K562 (cell line): ENCODE results near the gene PGAP3. TPM values are rescaled to one million over a fixed set of nuclear protein-coding genes. Genes with fewer than 3 reads are reported as not detected.

Experiments used
- ATAC-seq: fragments of 200-7000 bp; cut with Tn5 transposase; 3 replicates; pipeline ENCODE4 v1.9.1; 2020; ENCODE audit warnings: moderate library complexity
- BruUV-seq: library from RNA; stranded (reverse); fragments of 400-500 nt; replicated peaks from 2 replicates; lab custom pipeline; 2021; lab: Mats Ljungman, UMichigan
- CTCF ChIA-PET: fragments of 300-600 bp; formaldehyde crosslinking; extraction: SDS; loops from one replicate; lab custom pipeline; 2021; ENCODE audit warnings: low intra/inter-chr PET ratio; lab: Yijun Ruan, JAX
- POLR2A ChIA-PET: fragments of 300-600, 350-650 bp; sonication (Branson Sonifier 250); formaldehyde crosslinking; extraction: SDS; loops from one replicate; lab custom pipeline; 2021; ENCODE audit warnings: antibody characterized with exemption, inconsistent platforms; lab: Yijun Ruan, JAX
- DNase-seq, 4 experiments: peaks; one replicate each; pipeline versions ENCODE4 v3.0.0 to v3.0.0-alpha.2; 2011 to 2018; ENCODE audit warnings: low spot score in 3 of 4, mixed read lengths in 3 of 4; ENCODE audit errors: extremely low read depth in 1 of 4
- FAIRE-seq: peaks from 2 replicates; lab custom pipeline; 2011; peaks lifted over from hg19 to GRCh38; lab: Jason Lieb, UNC
- H2AFZ ChIP-seq: 2 replicates; pipeline ENCODE4 v1.6.0; 2011; ENCODE audit warnings: low read depth, low read length, control low read depth, inconsistent platforms
- H3K27ac ChIP-seq: fragments of 200-600 bp; 3 replicates; pipeline ENCODE4 v1.8.0; 2011; ENCODE audit warnings: low read depth, mild to moderate bottlenecking, control low read depth, inconsistent platforms, low read length, moderate library complexity, mixed read lengths; ENCODE audit errors: extremely low read depth
- H3K27me3 ChIP-seq, 2 experiments: fragments of 300-600 bp in 1 of 2; 2 replicates in 1 of 2; 3 replicates in 1 of 2; pipeline versions ENCODE4 v1.6.0 to v1.8.0; 2011; ENCODE audit warnings: inconsistent platforms in 2 of 2, low read length in 2 of 2, mild to moderate bottlenecking in 1 of 2, mixed read lengths in 1 of 2, moderate library complexity in 1 of 2; ENCODE audit not compliant: control insufficient read depth in 2 of 2, insufficient read depth in 2 of 2
- H3K36me3 ChIP-seq: fragments of 300-600 bp; 3 replicates; pipeline ENCODE4 v1.8.0; 2011; ENCODE audit warnings: mild to moderate bottlenecking, low read length, inconsistent platforms; ENCODE audit not compliant: control insufficient read depth, insufficient read depth
- H3K4me1 ChIP-seq, 2 experiments: fragments of 200-600 bp in 1 of 2; replicated peaks in 1 of 2; 2 replicates in 1 of 2; 3 replicates in 1 of 2; pipeline versions ENCODE4 v1.5.1 to v1.8.0; 2011; ENCODE audit warnings: inconsistent platforms in 2 of 2, low read length in 2 of 2, mild to moderate bottlenecking in 1 of 2, mixed read lengths in 1 of 2, moderate library complexity in 1 of 2; ENCODE audit not compliant: control insufficient read depth in 2 of 2, insufficient read depth in 2 of 2
- H3K4me2 ChIP-seq: 2 replicates; pipeline ENCODE4 v1.6.1; 2011; ENCODE audit warnings: low read length, control low read depth, inconsistent platforms, mixed read lengths; ENCODE audit not compliant: insufficient read depth
- H3K4me3 ChIP-seq: fragments of 200-600 bp; sonication (generic), shearing (Covaris generic); 2 replicates; pipeline ENCODE4 v1.5.1; 2016; ENCODE audit warnings: control low read depth, inconsistent platforms
- H3K79me2 ChIP-seq: fragments of 200-600 bp; 3 replicates; pipeline ENCODE4 v1.8.0; 2011; ENCODE audit warnings: low read length, inconsistent platforms; ENCODE audit not compliant: control insufficient read depth, insufficient read depth
- H3K9ac ChIP-seq, 2 experiments: 2 replicates each; pipeline versions ENCODE4 v1.6.0 to v1.6.1; 2011; ENCODE audit warnings: low read depth in 2 of 2, low read length in 2 of 2, control low read depth in 1 of 2, inconsistent platforms in 1 of 2, mild to moderate bottlenecking in 1 of 2, mixed read lengths in 1 of 2; ENCODE audit not compliant: insufficient read depth in 1 of 2
- H3K9me1 ChIP-seq: one replicate; pipeline ENCODE4 v1.6.0; 2011; ENCODE audit warnings: inconsistent platforms, mild to moderate bottlenecking, low read length, moderate library complexity; ENCODE audit not compliant: control insufficient read depth, insufficient read depth
- H3K9me3 ChIP-seq: replicated peaks from 2 replicates; pipeline ENCODE4 v1.5.1; 2011; ENCODE audit warnings: low read depth, low read length, inconsistent platforms; ENCODE audit not compliant: control insufficient read depth, insufficient read depth
- H4K20me1 ChIP-seq: replicated peaks from 2 replicates; pipeline ENCODE4 v1.6.1; 2011; ENCODE audit warnings: low read length, inconsistent platforms, mixed read lengths; ENCODE audit not compliant: control insufficient read depth, insufficient read depth
- DNMT1 ChIP-seq: fragments of 450-650 bp; IDR thresholded peaks from 2 replicates; pipeline ENCODE4 v1.6.1; 2016; ENCODE audit warnings: antibody characterized with exemption, mild to moderate bottlenecking
- EP400 ChIP-seq: fragments of 450-650 bp; IDR thresholded peaks from 2 replicates; pipeline ENCODE4 v1.6.1; 2017; ENCODE audit warnings: antibody characterized with exemption, mild to moderate bottlenecking, moderate library complexity
- LARP7 ChIP-seq: fragments of 450-650 bp; IDR thresholded peaks from 2 replicates; pipeline ENCODE4 v1.6.1; 2016
- POLR2B ChIP-seq: fragments of 450-650 bp; IDR thresholded peaks from 2 replicates; pipeline ENCODE4 v1.6.1; 2018; ENCODE audit warnings: low read depth; ENCODE audit not compliant: partially characterized antibody
- SNIP1 ChIP-seq: fragments of 450-650 bp; IDR thresholded peaks from 2 replicates; pipeline ENCODE4 v1.7.1; 2017; ENCODE audit warnings: low read depth, mild to moderate bottlenecking
- ZBTB49 ChIP-seq: sonication (generic); formaldehyde crosslinking; IDR thresholded peaks from 2 replicates; pipeline ENCODE4 v1.8.0; 2022; ENCODE audit warnings: missing genetic modification reagents, mild to moderate bottlenecking, borderline replicate concordance
- ZBTB9 ChIP-seq: fragments of 450-650 bp; formaldehyde crosslinking; IDR thresholded peaks from 2 replicates; pipeline ENCODE4 v1.4.0; 2020; ENCODE audit warnings: mild to moderate bottlenecking, moderate library complexity
- ZEB2 ChIP-seq: fragments of 450-650 bp; IDR thresholded peaks from 2 replicates; pipeline ENCODE4 v1.6.1; 2016
- ZNF133 ChIP-seq: fragments of 250-450 bp; sonication (Bioruptor Pico); IDR thresholded peaks from 2 replicates; pipeline ENCODE4 v1.4.0; 2020; ENCODE audit warnings: mild to moderate bottlenecking
- ZNF134 ChIP-seq: fragments of 250-450 bp; sonication (Bioruptor Pico); conservative IDR thresholded peaks from 2 replicates; pipeline ENCODE4 v1.4.0; 2020
- ZNF449 ChIP-seq: fragments of 250-450 bp; sonication (Bioruptor Pico); IDR thresholded peaks from 2 replicates; pipeline ENCODE4 v1.8.0; 2022; ENCODE audit warnings: moderate library complexity, mild to moderate bottlenecking, inconsistent platforms
- WGBS: fragments of 100-300 bp; shearing (Covaris generic); methylation state at CpG from one replicate; pipeline ENCODE4 v1.1.6; 2016; ENCODE audit warnings: low coverage, mixed read lengths; ENCODE audit not compliant: insufficient coverage; ENCODE audit errors: missing lambda C conversion rate; 5-methylcytosine and 5-hydroxymethylcytosine counted together
- in situ Hi-C: fragments of 300-500 bp; cut with MboI; formaldehyde crosslinking; loops from 4 replicates; pipeline ENCODE4 v1.15.0; 2018; ENCODE audit warnings: inconsistent platforms, mixed read lengths
- intact Hi-C: fragments of 100-400 bp; cut with micrococcal nuclease; formaldehyde crosslinking; loops from 2 replicates; pipeline ENCODE4 v1.14.2; 2022
- polyA plus RNA-seq, 8 experiments: library from polyadenylated mRNA; depleted of rRNA in 4 of 8; stranded (reverse) in 5 of 8; unstranded in 3 of 8; fragments of >200 nt; fragmentation: Nextera tagmentation in 2 of 8; fragmentation: Illumina TruSeq in 1 of 8; extraction: Ambion mirVana in 2 of 8; extraction: Trizol in 1 of 8; gene quantifications; 2 replicates each; pipeline versions ENCODE4 v1.2.1 to v1.2.3, GENCODE V29; 2011 to 2014; ENCODE audit warnings: inconsistent platforms in 1 of 8, missing spikeins in 1 of 8
- total RNA-seq, 7 experiments: library from RNA; depleted of rRNA in 6 of 7; stranded (reverse); fragments of >200 nt in 6 of 7; fragmentation: Illumina TruSeq in 2 of 7; extraction: Trizol in 2 of 7; gene quantifications; 2 replicates each; pipeline versions ENCODE4 v1.2.1 to v1.2.3, GENCODE V29; 2011 to 2021; ENCODE audit warnings: low replicate concordance in 1 of 7

The PGAP3 gene
- total and polyA plus RNA-seq, 9 of the 15 experiments (the other 6 are each of a cell fraction or from before 2014, with no cell fraction given) = 0.38 to 9.4 (median 4.5) TPM

- DNase-seq (no peak), ATAC-seq (no peak), FAIRE-seq (no peak)
- no peak overlapping the region for H3K27ac ChIP-seq
- in situ Hi-C loops (no loop called here), intact Hi-C loops (no loop called here)
- peaks cover 5% of the 10 kb centered on the region; the same call in 2 of the 3 replicates for H3K36me3 ChIP-seq
- H3K79me2 ChIP-seq = no peaks in the 10 kb centered on the region
- ChIA-PET CTCF (no interaction called here), POLR2A (interaction anchor here (1.0 to 2.8 kb wide), 3 partner anchors 8 to 78 kb away, joined by 3 to 16 read pairs (median 16); partner anchors contain the start of genes PGAP3 and PNMT)
- no TSS peak for BruUV-seq
- H3K27me3 ChIP-seq = no peaks in the 10 kb centered on the region
- peaks cover 34 to 52% of the 10 kb centered on the region in 2 experiments; a peak in 4 of 5 replicates for H3K4me1 ChIP-seq
- H3K4me3 ChIP-seq = no peak overlapping the region
- H4K20me1 ChIP-seq = no peaks in the 10 kb centered on the region
- H3K4me2 ChIP-seq = no peak overlapping the region
- no peaks in the 10 kb centered on the region for H3K9me1 ChIP-seq
- H3K9ac ChIP-seq = peak overlapping the region in 1 of 2 experiments; percentile 76; a peak in 1 of 4 replicates
- WGBS = 69% methylated on average over 12 of the region's 12 CpGs
- peak overlapping the region; percentile 51; the same call in 1 of the 2 replicates for H2AFZ ChIP-seq
- H3K9me3 ChIP-seq = no peaks in the 10 kb centered on the region
- TF ChIP-seq POLR2B (no peak), ZBTB49 (CRISPR knock-in tag) (no peak), ZBTB9 (CRISPR knock-in tag) (0 out of 2 replicates have a peak, but pooled peaks have one; percentile 32), ZEB2 (no peak), EP400 (no peak), DNMT1 (no peak), LARP7 (no peak), ZNF133 (no peak), ZNF134 (CRISPR knock-in tag) (no peak), ZNF449 (CRISPR knock-in tag) (0 out of 2 replicates have a peak, but pooled peaks have one; percentile 33), SNIP1 (no peak)
These were observed 8.2 kb downstream of the PGAP3 start for GRCh38 chr17:39679521-39680192.
